Activated naive CD8-positive, alpha-beta T cell treated with anti-CD3 and anti-CD28 coated beads for 36 hours (primary cell): ENCODE results near the gene UBAC1. TPM values are rescaled to one million over a fixed set of nuclear protein-coding genes. Genes with fewer than 3 reads are reported as not detected.
"Not testable (repeated sequence)": the region's sequence is repeated elsewhere in the genome, so short reads cannot be mapped to it uniquely, and the experiment has no call there.

Experiments
- DNase-seq: peaks from one replicate; pipeline ENCODE4 v3.0.0; 2021
- H3K27ac Mint-ChIP-seq: one replicate; pipeline ENCODE4 v1.8.0; 2022; ENCODE audit warnings: mild to moderate bottlenecking, moderate library complexity, mixed read lengths
- H3K27me3 Mint-ChIP-seq: one replicate; pipeline ENCODE4 v1.8.0; 2022; ENCODE audit warnings: mild to moderate bottlenecking, mixed read lengths
- H3K36me3 Mint-ChIP-seq: one replicate; pipeline ENCODE4 v1.8.0; 2021; ENCODE audit warnings: mild to moderate bottlenecking, mixed read lengths
- H3K4me1 Mint-ChIP-seq: one replicate; pipeline ENCODE4 v1.8.0; 2021; ENCODE audit warnings: mixed read lengths
- H3K4me3 Mint-ChIP-seq: one replicate; pipeline ENCODE4 v1.8.0; 2022; ENCODE audit warnings: mild to moderate bottlenecking, moderate library complexity, mixed read lengths
- H3K9me3 Mint-ChIP-seq: one replicate; pipeline ENCODE4 v1.8.0; 2022; ENCODE audit warnings: mixed read lengths
- total RNA-seq, 2 experiments: library from RNA; stranded (reverse); gene quantifications; one replicate each; pipeline ENCODE4 v1.2.3, GENCODE V29; 2021

The UBAC1 gene
- total RNA-seq, 2 experiments from 2014 or later, result 30.0 to 32.6 TPM

DNA sequence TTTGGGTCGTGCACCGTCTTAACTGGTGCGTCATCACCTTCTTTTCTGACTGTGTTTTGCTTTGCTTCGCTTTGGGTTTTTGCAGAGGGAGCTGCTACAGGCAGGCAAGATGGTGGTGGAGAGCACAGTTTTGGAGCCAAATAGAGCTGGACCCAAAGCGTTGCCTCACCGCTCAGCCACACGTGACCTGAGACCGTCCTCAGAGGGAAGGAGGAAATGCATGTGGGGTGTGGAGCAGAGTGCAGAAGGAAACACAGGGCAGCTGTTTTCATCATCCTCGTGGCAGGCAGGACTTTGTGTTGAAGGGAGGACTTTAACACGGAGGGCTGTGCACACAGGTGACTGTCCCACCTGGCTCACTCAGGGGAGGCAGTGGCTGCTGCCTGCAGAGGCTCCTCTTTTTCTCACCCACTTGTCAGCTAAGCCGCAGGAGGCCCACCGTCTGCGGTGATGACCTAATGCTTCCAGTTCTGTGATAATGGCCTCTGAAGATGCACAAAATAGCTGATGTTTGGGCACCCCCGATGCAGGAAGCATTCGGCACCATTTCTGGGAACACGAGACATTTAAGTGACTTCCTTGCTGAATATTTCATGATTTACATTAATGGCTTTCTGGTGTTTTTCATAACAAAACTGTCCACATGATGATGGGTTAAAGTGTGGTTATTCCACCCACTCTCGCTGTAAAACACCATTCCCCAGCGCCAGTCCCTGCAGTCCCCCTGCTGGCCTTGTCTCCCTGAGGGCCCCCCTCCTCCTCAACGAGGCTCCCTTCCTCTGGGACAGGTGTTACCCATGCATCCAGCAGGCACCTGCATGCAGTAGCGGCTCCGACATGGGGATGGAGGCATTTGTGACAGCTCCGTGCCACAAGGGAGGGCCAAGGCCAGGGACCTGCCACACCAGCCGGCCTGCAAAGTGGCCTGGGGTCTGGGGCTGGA, 12.4 kb upstream of the UBAC1 start:
- no peak overlapping the region for H3K27ac Mint-ChIP-seq
- H3K9me3 Mint-ChIP-seq, result no peaks in the 10 kb centered on the region
- H3K27me3 Mint-ChIP-seq, result no peaks in the 10 kb centered on the region
- peaks cover 2% of the 10 kb centered on the region for H3K4me1 Mint-ChIP-seq
- DNase-seq, result no peak
- no peaks in the 10 kb centered on the region for H3K36me3 Mint-ChIP-seq
- no peak overlapping the region for H3K4me3 Mint-ChIP-seq

DNA sequence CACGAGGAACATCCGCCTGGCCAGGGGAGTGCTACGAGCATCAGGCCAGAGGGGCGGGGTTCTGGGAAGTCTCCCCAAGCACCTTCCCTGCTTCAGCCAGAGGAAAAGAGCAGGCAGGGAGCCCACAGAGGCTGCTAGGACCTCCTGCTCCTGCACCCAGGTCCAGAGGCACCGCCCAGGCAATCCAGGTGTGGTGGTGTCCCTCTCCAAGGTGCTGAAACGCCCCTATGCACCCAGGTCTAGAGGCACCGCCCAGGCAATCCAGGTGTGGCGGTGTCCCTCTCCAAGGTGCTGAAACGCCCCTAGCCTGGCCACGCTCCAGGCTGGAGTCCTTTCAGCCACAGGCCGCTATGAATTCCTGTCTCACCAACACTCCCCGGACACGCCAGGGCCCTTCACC, 10.7 kb upstream of the UBAC1 start:
- Mint-ChIP-seq H3K9me3 (no peaks in the 10 kb centered on the region), H3K27ac (no peak overlapping the region), H3K4me1 (peaks cover 8% of the 10 kb centered on the region), H3K36me3 (no peaks in the 10 kb centered on the region), H3K4me3 (no peak overlapping the region), H3K27me3 (peaks cover 3% of the 10 kb centered on the region)
- peak; percentile 54 for DNase-seq

DNA sequence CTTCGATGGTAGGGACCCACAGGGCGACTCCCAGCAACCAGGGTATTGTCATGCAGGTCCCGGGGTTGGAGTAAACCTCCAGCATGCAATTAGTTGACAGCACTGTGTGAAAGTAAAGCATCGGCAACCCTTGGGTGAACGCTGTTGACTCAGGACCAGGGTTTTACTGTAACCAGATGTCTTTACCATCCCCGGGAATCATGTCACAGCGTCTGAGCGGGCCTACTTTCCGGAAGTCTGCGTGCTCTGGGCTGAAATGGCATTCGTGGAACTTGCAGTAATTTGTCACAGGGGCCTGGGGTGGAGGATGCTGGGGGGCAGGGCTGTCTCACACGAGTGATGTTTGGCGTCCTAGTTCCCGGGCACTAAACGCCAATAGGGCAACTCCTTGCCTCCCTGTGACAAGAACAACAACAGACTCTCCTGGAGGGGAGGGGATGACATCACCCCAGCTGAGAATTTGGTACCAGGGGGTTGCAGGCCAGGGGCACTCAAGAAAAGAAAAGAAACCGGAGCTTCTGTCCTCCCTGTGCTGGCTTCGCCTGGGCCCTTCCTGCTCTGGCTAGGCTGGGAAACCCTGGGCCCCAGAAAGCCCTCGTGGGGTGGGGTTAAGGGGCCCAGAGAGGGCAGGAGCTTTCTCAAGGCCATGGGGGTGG, 10.1 kb upstream of the UBAC1 start:
- Mint-ChIP-seq H3K27me3 (peaks cover 3% of the 10 kb centered on the region), H3K36me3 (no peaks in the 10 kb centered on the region), H3K4me1 (peaks cover 8% of the 10 kb centered on the region), H3K4me3 (no peak overlapping the region), H3K9me3 (no peaks in the 10 kb centered on the region), H3K27ac (no peak overlapping the region)
- DNase-seq, result no peak

DNA sequence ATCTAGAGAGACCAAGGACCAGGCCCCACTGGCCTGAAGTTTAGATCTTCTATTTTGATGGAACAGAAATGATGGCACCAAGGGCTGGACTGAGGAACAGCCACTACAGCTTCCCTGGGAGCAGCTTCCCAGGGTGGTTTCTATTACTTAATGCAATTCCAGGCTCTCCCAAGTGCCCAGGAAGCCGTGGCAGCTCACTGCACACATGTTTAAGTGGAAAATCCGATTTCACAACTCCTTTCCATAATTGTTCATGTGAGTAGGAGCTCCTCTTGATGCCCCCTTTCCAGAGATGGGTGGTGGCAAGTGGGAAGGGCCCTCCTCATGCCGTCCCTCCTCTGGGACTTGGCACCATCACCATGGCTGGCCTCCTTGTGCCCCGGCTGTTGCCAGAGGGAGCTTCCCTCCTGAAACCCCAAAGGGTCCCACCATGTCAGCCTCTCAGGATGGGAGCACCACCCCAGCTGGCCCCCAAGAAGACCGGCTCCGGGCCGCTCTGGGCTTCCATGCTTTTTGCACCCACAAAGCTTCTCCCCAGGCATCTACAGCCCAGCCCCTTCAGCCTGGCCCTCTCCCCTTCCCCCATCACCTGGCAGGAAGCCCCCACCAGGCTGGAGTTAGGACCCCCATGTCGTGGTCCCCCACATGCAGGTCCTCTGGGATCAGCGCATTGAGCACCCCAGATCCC, 9.1 kb upstream of the UBAC1 start:
- peaks cover 3% of the 10 kb centered on the region for H3K27me3 Mint-ChIP-seq
- H3K27ac Mint-ChIP-seq, result no peak overlapping the region
- no peak for DNase-seq
- H3K36me3 Mint-ChIP-seq, result no peaks in the 10 kb centered on the region
- H3K9me3 Mint-ChIP-seq, result no peaks in the 10 kb centered on the region
- H3K4me1 Mint-ChIP-seq, result peaks cover 8% of the 10 kb centered on the region
- H3K4me3 Mint-ChIP-seq, result no peak overlapping the region

DNA sequence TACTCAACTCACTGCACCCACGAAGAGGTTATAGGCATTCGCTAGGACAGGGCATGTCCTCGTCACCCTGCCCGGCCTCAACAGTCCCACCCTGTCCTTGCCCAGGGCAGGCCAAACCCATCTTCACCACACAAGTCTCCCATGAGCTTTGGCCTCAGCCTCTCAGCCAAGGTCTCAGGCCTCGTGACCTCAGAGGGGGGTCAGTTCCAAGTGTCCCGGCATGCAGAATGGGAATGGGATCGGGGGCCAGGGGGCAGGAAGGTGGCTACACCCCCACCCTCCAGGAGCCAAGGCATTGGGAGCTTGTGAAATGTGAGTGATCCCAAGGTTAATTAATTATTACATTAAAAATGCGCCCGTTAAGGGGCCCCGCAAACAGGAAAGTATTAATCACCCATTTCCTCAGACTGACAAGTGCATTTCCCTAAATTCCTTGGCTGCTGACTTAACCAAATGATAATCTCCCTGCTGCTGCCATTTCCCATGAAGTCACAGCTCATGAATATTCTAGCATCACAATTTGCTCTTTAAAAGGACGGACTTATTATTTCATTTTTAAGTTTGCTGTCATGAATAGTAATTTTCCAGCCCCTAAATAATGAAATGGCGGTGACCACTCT, 8.0 kb upstream of the UBAC1 start:
- H3K27me3 Mint-ChIP-seq, result peaks cover 3% of the 10 kb centered on the region
- H3K27ac Mint-ChIP-seq, result no peak overlapping the region
- H3K9me3 Mint-ChIP-seq, result no peaks in the 10 kb centered on the region
- H3K4me1 Mint-ChIP-seq, result peaks cover 8% of the 10 kb centered on the region
- H3K4me3 Mint-ChIP-seq, result no peak overlapping the region
- DNase-seq, result no peak
- H3K36me3 Mint-ChIP-seq, result no peaks in the 10 kb centered on the region

DNA sequence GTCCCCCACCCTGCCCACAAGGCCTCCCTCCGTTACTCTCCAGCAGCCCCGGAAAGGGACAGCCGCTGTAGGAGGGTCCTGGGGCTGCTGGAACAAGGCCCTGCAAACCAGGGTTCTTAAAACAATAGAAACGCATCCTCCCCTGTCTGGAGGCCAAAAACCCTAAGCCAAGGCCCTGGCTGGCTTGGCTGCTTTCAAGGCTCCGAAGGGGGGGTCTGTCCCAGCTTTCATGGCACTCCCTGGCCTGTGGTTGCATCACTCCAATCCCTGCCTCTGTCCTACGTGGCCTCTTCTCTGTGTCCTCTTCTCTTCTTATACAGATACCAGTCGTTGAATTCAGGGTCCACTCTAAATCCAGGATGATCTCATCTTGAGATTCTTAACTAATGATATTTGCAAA, 7.4 kb upstream of the UBAC1 start:
- peaks cover 3% of the 10 kb centered on the region for H3K27me3 Mint-ChIP-seq
- H3K4me1 Mint-ChIP-seq, result peaks cover 6% of the 10 kb centered on the region
- H3K36me3 Mint-ChIP-seq, result no peaks in the 10 kb centered on the region
- H3K27ac Mint-ChIP-seq, result no peak overlapping the region
- DNase-seq, result no peak
- H3K9me3 Mint-ChIP-seq, result no peaks in the 10 kb centered on the region
- no peak overlapping the region for H3K4me3 Mint-ChIP-seq

DNA sequence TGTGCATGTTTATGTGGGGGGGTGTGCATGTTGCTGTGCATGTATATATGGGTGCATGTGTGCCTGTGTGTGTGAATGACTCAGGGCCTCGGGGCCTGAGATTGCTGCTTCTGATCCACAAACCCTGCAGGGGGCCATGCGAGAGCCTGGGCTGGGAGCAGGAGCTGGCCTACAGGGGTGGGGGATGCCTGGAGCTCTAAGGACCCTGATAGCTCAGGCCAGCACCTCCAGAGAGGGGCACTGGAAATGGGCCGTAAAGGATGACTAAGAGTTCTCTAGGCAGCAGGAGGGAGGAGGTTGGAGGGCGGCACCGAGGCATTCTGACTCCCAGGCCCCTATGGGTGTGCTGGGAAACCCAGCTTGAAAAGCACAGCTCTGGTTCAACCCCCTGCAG, 6.9 kb upstream of the UBAC1 start:
- Mint-ChIP-seq H3K27ac (no peak overlapping the region), H3K4me1 (peaks cover 6% of the 10 kb centered on the region), H3K36me3 (no peaks in the 10 kb centered on the region), H3K4me3 (no peak overlapping the region), H3K27me3 (peaks cover 3% of the 10 kb centered on the region), H3K9me3 (no peaks in the 10 kb centered on the region)
- DNase-seq, result no peak

DNA sequence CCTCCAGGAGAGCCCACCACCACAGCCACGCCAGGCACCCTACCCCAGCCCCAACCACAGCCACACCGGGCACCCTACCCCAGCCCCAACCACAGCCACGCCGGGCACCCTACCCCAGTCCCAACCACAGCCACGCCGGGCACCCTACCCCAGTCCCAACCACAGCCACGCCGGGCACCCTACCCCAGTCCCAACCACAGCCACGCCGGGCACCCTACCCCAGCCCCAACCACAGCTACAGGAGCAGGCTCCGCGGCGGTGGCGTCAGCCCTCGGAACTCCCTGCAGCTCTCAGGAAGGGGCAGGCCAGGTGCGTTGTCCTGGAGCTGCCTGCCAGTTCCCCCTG, 5.7 kb upstream of the UBAC1 start:
- not testable (repeated sequence) for H3K27ac Mint-ChIP-seq, H3K27me3 Mint-ChIP-seq

DNA sequence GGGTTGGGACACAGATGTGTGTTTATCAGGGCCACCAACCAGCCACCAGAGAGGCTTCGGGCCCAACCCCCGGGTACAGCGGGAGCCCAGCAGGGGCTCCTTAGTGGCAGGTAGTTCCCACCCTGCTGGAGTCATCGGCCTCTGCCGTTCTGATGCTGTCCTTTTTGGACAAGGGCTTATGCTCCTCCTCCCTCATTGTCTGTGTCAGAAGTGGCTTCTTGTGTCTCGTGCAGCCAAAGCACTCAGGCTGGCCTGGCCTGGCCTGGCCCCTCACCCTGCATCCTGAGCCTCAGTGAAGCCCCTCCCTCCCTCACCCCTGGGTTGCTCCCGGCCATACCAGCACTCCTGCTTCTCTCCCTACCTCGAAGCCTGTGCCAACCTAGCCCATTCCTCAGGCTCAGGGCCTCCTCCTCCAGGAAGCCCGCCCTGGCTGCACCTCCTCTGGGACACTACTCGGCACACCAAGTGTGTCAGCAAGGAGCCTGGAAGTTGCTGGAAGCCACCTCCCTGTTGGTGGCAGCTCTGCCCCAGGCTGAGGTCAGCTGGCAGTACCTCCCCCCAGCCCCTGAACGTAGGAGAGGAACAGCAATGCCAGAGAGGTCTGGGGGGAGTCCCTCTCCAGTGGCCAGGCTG, 4.1 kb upstream of the UBAC1 start:
- H3K36me3 Mint-ChIP-seq, result no peaks in the 10 kb centered on the region
- peaks cover 21% of the 10 kb centered on the region for H3K4me1 Mint-ChIP-seq
- DNase-seq, result no peak
- H3K27me3 Mint-ChIP-seq, result peaks cover 3% of the 10 kb centered on the region
- no peak overlapping the region for H3K4me3 Mint-ChIP-seq
- no peak overlapping the region for H3K27ac Mint-ChIP-seq
- no peaks in the 10 kb centered on the region for H3K9me3 Mint-ChIP-seq

More for the DNA sequence above, 5.7 kb upstream of the UBAC1 start:
- H3K4me3 Mint-ChIP-seq, H3K36me3 Mint-ChIP-seq, H3K9me3 Mint-ChIP-seq, DNase-seq: not testable (repeated sequence)
- H3K4me1 Mint-ChIP-seq, result peaks cover 17% of the 10 kb centered on the region

DNA sequence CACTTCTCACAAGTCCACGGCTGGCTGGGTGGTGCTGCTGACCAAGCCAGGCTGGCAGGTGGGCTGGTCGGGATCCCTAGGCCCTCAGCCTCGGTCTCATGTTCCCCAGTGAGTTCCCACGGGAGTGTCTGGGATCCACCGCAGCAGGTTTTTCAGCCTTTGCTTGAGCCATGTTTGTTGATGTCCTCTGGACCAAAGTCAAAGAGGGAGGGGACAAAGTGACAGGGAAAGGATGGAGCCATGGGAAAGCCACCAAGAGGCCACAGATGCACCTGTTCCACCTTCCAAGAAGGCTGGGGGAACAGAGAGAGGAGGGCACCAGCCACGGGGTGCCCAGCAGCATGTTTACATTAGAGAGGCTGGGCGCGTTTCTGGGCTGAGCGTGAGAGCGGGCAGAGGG, 2.8 kb upstream of the UBAC1 start:
- no peaks in the 10 kb centered on the region for H3K36me3 Mint-ChIP-seq
- peaks cover 30% of the 10 kb centered on the region for H3K4me1 Mint-ChIP-seq
- no peaks in the 10 kb centered on the region for H3K9me3 Mint-ChIP-seq
- H3K4me3 Mint-ChIP-seq, result no peak overlapping the region
- H3K27ac Mint-ChIP-seq, result no peak overlapping the region
- no peak for DNase-seq
- peaks cover 3% of the 10 kb centered on the region for H3K27me3 Mint-ChIP-seq

DNA sequence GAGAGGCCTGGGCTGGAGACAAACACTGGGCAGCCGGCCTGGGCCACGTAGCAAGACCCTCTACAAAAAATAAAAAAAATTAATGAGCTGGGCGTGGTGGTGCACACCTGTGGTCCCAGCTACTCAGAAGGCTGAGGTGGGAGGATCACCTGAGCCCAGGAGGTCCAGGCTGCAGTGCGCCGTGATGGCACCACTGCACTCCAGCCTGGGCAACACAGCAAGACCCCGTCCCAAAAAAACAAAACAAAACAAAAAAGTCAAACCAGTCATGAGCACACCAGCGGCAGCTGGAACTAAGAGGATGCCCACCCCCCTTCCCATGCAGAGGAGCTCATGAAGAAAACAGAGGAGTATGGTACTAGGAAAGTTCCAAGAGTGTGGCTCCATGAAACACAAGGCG, 2.2 kb upstream of the UBAC1 start:
- no peaks in the 10 kb centered on the region for H3K36me3 Mint-ChIP-seq
- H3K27ac Mint-ChIP-seq, result no peak overlapping the region
- no peak for DNase-seq
- peaks cover 3% of the 10 kb centered on the region for H3K27me3 Mint-ChIP-seq
- H3K4me1 Mint-ChIP-seq, result peaks cover 30% of the 10 kb centered on the region
- H3K9me3 Mint-ChIP-seq, result no peaks in the 10 kb centered on the region
- H3K4me3 Mint-ChIP-seq, result no peak overlapping the region

DNA sequence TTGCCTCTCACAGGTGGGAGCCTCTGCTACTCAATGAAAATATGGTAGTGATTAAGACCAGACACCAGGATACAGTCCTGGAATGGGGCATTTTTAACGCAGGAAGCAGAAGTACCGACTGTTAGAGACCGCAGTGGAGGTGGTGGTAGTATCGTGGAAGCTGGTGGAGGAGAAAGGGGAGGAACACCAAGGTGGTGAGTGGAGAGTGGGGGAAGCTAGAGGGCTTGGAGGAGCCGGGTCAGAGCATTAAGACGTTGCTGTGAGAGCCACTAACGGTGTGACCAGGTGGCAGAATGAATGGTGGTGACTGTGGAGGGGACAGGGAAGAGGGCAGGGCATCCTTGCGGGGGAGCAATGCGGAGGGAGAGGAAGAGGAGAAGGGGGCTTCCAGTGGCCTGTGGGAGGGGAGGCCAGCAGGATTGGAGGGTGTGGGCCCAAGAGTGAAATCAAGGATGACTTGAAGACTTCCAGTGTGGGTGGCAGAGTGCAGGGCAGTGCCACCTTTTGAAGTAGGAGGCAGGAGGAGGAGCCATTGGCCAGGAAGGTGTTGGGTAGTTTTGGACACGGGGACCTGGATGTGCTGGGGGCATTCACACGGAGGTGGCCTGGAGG, 1.6 kb upstream of the UBAC1 start:
- H3K4me1 Mint-ChIP-seq, result peaks cover 31% of the 10 kb centered on the region
- no peaks in the 10 kb centered on the region for H3K9me3 Mint-ChIP-seq
- peak overlapping the region; percentile 82 for H3K4me3 Mint-ChIP-seq
- peaks cover 3% of the 10 kb centered on the region for H3K27me3 Mint-ChIP-seq
- no peak overlapping the region for H3K27ac Mint-ChIP-seq
- DNase-seq, result no peak
- no peaks in the 10 kb centered on the region for H3K36me3 Mint-ChIP-seq

DNA sequence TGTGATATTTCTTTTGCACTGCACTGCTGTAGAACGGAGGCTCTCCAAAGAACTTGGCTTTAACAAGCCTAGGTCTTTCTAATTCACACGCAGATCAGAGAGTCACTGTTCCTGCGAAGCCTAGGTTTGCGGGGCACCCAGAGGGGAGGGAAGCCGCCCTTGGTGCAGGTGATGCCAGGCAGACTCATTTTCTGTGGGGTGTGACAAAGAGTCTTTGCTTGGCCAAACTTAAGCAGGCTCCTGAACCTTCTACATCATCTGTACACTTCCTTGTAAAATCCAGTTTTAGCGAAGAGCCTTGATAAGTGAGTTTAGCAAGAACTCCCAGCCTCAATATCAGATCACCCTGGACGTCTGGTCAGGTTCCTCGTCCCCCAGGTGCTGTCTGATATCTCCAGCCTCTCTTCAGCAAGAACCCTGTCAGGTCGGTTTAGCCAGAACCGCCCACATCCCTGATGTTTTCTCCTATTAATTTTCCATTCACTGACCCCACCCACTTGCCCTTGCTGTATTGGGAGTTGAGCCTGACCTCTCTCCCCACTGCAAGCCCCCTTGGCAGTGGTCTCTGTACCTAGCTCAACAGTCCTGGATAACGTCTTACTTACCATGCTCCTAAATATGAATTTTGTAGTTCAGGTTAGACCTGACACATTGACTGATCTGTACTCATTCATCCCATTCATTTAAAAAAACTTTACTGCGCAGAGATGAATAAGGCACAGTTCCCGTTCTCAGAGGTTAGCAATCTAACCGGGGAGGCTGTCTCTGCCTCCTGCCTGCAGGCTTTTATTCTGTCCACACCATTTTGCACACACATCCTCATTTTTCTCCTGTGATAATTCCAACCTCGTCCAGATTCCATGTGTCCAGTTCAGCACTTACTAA, 880 bp upstream of the UBAC1 start:
- DNase-seq, result no peak
- Mint-ChIP-seq H3K9me3 (no peaks in the 10 kb centered on the region), H3K27me3 (no peaks in the 10 kb centered on the region), H3K36me3 (no peaks in the 10 kb centered on the region), H3K4me1 (peaks cover 27% of the 10 kb centered on the region), H3K4me3 (peak overlapping the region; percentile 82), H3K27ac (peak overlapping the region; percentile 58)
